HT1080 (cell line): ENCODE data around the gene CBLL1. TPM values are rescaled to one million over a fixed set of nuclear protein-coding genes. Genes with fewer than 3 reads are reported as not detected.
A peak's percentile ranks its signal among the peaks of the same experiment; 100 is the strongest.

ENCODE experiments used
- DNase-seq: peaks from one replicate; pipeline ENCODE4 v3.0.0-alpha.2; 2015; ENCODE audit warnings: low read depth
- polyA plus RNA-seq, 2 experiments: library from polyadenylated mRNA; depleted of rRNA; stranded (reverse); fragments of >200 nt; gene quantifications; 2 replicates each; pipeline ENCODE4 v1.2.3, GENCODE V29; 2015
- total RNA-seq: library from RNA; depleted of rRNA; stranded (reverse); fragments of >200 nt; shearing (Covaris generic); gene quantifications from 2 replicates; pipeline ENCODE4 v1.2.3, GENCODE V29; 2014; rRNA removed

Gene CBLL1
- 25.2 and 29.5 TPM in 2 replicates for total RNA-seq
- 21.1 and 29.1 TPM in 2 replicates for polyA plus RNA-seq (2015; cell fraction: cytosol; rRNA removed)
- 47.4 and 59.1 TPM in 2 replicates for polyA plus RNA-seq (2015; cell fraction: nucleus; rRNA removed)

DNA sequence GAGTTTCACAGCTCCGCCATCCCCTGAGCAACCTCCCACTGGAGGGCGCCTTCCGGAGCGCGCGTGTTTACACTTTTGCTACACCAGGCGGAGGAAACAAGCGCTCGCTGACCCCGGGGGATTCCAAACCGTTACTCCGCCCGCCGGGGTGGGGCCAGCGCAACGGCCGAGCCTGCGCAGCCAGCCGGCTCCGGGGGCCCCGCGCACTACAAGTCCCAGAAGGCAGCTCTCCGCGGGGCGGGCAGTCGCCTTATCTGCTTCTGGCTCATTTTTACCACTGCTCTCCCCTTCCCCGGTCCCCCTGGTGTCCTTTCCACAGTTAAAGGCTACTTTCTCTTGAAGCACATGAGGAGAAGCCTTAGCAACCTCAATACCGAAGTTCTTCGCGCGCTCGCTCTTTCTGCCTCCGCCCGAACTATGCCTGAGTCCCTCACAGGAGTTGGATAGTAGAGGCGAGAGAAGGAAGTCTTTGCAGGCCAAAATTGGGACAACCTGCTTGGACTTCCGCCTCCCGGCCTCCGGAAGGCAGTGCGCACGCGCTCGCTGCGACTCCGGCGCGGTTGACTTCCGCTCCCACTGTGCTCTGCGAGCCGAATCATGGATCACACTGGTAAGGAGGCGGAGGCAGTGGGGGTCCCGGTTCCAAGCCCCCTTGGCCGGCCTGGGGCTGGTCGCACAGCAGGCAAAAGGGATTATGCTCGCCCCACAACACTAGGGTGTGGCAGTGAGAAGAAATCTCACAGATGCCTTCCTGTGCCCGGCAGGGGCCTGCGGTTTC is at the start of gene CBLL1:
CBLL1 (plus strand) TSS at position 576 of the 778 bp plus-strand sequence; CDS start at position 598, 22 bp downstream.
- peak; percentile 97 for DNase-seq

DNA sequence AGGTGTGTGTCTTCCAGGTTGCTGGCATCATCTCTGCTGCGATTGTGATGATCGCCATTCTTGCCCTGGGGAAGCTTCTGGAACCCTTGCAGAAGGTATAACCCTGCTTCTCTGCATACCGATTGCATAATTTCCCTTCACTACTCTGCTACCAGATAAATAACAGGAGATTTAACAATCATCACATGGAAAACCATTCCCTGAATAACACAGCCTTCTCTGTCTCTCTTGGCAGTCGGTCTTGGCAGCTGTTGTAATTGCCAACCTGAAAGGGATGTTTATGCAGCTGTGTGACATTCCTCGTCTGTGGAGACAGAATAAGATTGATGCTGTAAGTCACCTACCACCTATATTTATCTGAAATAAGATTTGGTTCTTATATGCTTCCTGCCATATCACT is 49.6 kb upstream of the CBLL1 start:
- no peak for DNase-seq

DNA sequence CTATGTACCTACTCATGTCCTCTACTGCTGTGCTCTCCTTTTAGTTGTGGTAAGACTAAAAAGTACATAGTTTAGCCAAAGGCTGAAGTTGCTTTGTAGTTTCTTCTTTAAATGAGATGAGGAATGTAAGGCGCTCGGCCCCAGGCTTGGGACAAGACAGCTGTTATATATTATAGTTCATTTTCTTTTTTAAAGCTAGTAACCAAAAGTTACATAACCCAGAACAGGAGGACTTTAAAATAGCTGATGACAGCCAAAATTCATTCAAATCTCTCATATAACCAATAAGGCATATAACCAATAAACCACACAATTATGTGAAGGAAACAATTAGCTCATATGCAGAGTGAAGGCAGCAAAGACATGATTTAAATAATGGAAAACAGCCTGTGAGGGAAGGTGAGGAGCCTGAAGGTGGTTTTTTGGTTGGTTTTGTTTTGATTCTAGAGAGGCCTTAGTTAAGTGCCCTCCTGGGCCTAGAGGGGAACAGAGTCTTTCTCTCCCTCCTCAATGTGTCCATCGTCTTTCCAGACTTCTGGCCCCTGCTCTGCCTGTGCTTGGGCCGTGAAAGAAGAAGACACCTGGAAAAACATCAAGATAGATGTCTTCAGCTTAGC is 47.5 kb upstream of the CBLL1 start:
- DNase-seq, result no peak

DNA sequence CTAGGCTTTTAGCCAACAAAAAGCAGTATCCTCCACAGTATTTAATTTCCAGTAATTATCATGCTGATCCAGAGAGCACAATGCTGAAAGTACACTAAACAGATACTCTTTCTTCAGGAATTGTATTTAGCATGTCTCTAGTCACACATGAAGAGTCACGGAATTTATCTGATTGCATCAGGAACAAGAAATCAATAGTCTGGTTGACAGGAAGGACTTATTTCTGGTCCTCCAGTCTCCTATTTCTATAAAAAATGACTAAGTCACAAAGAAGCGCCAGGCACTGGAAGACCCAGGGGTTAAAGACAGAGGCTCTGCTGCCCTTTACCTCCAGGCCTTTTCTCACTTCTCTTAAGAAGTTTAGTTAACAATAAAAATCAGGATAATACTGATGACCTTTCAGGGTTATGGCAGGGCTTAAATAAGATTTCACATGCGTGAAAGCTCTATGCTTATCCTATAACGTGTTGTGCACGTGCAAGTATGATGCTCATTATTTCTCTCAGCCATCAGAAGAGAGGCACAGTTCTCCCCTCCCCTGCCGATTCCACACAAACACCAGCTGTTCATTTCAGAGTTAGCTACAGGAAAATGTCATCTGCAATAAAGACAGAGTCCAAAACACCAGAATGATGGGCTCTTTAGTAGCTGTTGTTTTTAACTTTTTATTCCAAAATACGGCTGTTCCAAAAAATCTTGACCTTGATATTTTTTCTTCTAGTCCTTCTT is 46.5 kb upstream of the CBLL1 start:
- DNase-seq, result no peak

- no peak for DNase-seq
These were observed 43.4 kb upstream of the CBLL1 start for GRCh38 chr7:107700570-107700969.

DNA sequence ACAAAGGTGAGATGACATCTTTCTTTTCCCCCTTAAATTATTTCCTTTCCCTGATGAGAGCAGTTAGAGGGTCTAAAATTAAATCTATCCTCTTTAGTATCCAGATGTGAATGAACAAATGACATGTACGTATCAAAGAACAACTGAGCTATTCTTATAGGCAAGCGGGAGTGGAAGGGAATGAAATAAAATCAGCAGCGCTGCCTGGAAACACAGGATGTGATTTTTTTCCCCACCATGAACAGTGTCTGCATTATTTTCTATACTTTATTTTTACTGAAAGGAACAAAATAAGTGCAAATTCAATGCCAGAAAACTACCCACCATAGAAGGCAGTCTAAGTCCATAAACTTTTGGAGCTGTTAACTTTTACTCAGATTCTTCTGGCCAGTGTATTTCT is 42.8 kb upstream of the CBLL1 start:
- no peak for DNase-seq

- no peak for DNase-seq
These were observed 40.7 kb upstream of the CBLL1 start for GRCh38 chr7:107703219-107703618.

DNA sequence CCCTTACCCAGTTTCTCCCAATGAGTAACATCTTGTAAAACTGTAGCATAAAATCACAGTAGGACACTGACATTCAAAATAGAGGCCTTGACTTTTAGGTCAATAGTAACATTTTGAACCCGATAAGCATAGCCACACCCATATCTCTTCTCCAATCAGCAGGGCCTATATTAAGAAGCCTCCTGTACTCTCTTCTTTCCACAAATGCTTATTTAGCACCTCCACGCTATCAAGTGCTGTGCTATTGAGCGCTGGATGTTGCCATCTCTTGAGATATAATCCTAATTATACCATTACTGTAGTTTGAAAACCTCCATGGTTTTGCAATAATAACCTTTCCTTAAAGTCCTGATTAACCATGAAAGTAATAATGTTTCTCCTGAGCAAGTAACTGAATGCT is 40.1 kb upstream of the CBLL1 start:
- DNase-seq, result no peak

GRCh38 chr7:107708956-107709355 is 35.0 kb upstream of the CBLL1 start:
- DNase-seq, result peak; percentile 39

- DNase-seq, result peak; percentile 43
These were observed 32.6 kb upstream of the CBLL1 start for GRCh38 chr7:107711301-107711700.

GRCh38 chr7:107712025-107712424 is 31.9 kb upstream of the CBLL1 start:
- DNase-seq, result no peak

DNA sequence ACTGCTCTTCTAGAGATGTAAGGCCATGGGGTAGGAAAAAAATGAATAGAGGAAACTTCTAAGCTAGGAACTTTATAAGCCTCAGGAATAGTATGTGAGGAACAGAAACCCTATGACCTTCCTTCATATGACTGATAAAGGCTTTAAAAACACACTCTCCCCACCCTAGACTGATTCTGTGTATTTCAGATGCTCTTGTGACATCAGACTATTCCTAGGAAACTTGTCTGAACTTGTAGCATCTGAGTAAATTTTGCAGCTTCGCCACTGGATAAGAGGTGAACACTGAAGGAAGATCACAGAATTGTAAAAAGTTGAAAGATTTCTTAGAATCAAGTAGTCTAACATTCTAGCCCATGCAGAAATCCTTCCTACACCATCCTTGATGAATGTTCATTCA is 31.0 kb upstream of the CBLL1 start:
- no peak for DNase-seq

DNA sequence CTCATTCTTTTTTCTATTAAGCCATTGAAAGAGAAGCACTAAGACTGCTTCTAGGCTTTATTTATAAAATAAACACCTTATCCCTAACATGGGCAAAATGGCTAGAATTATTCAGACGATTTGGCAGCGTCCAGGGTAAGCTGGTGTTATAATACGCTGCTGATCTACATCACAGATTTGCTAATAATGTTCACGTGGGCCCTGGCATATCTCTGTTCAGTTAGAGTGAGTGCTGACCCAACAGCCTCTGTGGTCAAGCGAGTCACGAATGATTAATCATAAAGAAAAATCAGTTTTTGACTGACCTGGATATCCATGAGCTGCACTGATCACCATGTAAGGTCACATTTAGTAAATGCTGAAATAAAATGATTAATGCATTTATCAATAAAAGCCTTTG is 28.4 kb upstream of the CBLL1 start:
- peak; percentile 58 for DNase-seq

DNA sequence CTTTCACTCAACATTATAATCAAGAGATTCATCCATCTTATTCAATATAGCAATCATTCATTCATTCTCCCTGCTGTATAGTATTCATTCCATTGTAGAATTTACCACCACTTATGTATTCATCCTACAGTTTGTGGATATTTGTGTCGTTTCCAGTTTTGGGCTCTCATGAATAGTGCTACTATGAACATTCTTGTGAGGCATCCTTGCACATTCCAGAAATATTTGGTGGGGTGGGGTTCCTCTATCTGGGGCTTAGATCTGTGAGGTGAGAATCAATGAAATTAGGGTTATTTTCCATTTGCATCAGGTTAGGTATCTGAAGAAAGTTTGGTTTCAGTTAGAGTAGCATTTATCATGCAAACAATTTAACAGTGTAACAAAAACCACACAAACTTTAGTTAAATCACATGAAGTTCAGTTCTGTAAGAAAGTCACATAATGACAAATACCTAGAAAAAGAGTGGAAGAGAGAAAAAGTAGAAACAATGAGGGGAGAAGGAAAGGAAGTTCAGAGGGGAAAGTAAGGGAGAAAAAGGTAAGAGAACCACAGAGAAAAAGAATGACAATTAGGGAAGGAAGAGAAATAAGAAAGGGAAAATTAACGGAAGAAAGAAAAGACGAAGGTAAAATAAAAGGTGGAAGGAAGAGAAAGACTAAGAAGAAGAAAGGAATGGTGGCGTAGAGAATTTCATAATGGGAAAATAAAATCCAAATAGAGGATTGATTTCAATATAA is 25.3 kb upstream of the CBLL1 start:
- peak; percentile 3 for DNase-seq

DNA sequence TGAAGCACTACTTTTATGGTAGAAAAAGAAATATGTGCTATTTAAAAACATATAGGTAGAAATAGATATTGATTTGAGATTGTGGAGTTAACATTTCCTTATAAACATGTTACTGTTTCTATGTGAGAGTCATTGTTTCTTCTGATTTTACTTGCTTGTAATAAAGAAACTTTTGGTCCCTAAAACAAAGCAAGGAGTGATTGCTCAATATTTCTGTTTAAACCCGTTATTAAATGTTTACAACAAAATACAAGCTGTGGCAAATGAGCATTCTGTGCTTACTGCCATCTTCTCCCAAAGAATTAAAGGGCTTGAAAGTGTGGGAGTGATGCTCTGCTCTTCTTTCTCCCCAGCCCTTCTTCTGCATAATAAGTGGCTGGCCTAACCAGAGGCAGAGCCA is 22.7 kb upstream of the CBLL1 start:
- no peak for DNase-seq

GRCh38 chr7:107723255-107723654 is 20.7 kb upstream of the CBLL1 start:
- no peak for DNase-seq

- DNase-seq, result peak; percentile 60
These were observed 18.7 kb upstream of the CBLL1 start for GRCh38 chr7:107725138-107725740.

GRCh38 chr7:107726356-107727130 is 17.4 kb upstream of the CBLL1 start:
- DNase-seq, result peak; percentile 4

DNA sequence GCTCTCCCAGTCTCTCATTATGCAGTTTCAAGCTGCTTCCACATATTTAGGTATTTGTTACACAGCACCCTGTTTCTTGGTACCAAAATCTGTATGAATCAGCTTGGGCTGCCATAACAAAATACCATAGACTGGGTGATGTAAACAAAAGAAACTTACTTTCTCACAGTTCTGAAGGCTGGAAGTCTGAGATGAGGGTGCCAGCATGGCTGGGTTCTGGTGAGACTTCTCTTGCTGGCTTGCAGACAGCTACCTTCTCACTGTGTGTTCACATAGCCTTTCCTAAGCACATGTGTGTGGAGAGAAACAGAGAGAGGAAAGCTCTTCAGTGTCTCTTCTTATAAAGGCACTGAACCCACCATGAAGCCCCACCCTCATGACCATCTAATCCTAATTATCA is 15.7 kb upstream of the CBLL1 start:
- DNase-seq, result no peak
